ENCODE data around the gene AK4. TPM values are rescaled to one million over a fixed set of nuclear protein-coding genes. Genes with fewer than 3 reads are reported as not detected.

The AK4 gene
- total RNA-seq, 2 experiments from 2014 or later = 129 TPM

DNA sequence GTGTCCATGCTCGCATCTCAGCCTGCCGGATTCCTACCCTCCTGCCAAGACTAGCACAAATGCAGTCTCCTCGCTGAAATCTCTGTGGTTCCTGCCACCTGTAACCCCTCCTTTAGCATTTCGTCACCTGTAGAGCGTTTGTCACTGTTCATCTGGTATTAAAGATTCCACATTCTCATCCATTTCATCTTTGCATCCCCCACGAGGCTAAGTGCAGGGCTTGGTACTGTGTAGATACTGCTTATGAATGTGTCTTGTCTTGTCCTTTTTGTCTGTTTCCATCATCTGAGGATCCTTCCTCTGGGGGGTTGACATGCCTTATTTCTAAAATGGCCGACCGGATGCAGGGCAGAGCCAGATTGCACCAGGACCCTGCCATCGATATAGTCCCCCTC lies 107.7 kb downstream of the AK4 start:
- H3K27me3 Mint-ChIP-seq = peaks cover 18% of the 10 kb centered on the region
- no peaks in the 10 kb centered on the region for H3K9me3 Mint-ChIP-seq
- no peak overlapping the region for H3K27ac Mint-ChIP-seq
- peak overlapping the region; percentile 42 for H3K4me3 Mint-ChIP-seq
- H3K4me1 Mint-ChIP-seq = peaks cover 29% of the 10 kb centered on the region
- no peaks in the 10 kb centered on the region for H3K36me3 Mint-ChIP-seq
- no peak for DNase-seq

DNA sequence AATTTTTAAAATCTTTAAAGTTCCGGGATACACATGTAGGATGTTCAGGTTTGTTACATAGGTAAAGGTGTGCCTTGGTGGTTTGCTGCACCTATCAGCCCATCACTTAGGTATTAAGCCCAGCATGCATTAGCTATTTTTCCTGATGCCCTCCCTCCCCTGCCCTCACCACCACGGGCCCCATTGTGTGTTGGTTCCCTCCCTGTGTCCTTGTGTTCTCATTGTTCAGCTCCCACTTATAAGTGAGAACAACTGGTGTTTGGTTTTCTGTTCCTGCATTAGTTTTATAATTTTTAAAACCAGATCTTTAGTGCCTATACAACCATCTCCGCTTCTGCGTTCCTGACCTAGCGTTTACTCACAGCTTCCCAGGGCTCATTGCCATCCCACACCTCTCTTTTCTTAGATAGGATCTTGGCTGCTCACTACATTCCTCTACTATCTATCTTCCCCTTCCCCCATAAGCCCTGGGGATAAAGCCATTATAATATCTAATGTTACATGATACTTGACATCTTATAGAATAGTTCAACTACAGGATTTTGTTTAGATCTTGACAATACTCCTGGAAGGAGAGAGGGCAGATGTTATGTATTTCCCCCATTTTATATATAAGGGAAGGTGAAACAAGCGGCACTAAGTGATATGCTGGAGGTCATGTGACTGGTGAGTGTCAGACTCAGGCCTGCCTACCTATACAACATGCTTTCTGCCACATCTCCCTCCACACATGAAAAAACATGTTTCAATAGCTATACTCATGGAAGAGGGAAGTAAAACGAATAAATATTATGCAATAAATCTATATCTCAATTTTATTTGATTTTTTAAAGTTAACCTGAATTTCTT lies 109.1 kb downstream of the AK4 start:
- no peak for DNase-seq
- Mint-ChIP-seq H3K36me3 (no peaks in the 10 kb centered on the region), H3K4me1 (peaks cover 39% of the 10 kb centered on the region), H3K4me3 (no peak overlapping the region), H3K27me3 (peaks cover 15% of the 10 kb centered on the region), H3K27ac (no peak overlapping the region), H3K9me3 (no peaks in the 10 kb centered on the region)

DNA sequence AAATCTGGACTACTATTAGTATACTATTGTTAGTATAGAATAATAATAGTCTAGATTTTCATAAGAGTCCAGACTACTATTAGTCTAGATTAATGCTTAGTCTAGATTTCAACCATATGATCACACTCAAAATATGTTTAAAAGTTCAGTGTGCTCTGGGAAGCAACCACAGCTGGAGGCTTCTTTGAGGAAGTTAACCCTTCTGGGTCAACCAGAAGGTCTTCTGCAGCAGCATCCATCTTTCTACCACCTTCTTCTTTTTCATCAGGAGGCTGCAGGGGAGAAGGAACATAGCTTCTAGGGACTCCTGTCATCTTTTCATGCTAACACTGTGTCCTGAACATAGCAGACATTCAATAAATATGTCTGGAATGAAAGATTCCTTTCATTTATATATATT lies 110.1 kb downstream of the AK4 start:
- Mint-ChIP-seq H3K4me3 (no peak overlapping the region), H3K4me1 (peaks cover 39% of the 10 kb centered on the region), H3K9me3 (no peaks in the 10 kb centered on the region), H3K36me3 (no peaks in the 10 kb centered on the region), H3K27me3 (peaks cover 10% of the 10 kb centered on the region), H3K27ac (no peak overlapping the region)
- no peak for DNase-seq

DNA sequence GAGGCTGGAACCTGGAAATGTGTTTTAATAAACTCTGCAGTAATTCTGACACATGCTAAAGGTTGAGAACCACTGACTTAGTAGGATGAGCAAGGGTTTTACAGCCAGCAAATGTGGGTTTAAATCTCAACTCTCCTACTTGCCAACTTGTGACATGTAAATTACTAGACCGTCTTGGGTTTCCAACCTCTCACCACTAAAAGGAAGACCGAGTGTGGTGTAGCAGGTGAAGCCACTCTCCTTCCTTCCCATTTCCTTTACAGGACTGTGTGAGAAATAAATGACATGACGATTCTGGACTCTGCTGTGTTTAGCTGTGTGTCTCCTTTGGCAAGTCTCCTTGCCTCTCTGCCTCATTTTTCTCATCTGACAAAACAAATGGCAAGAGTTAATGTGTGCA lies 111.8 kb downstream of the AK4 start:
- no peak overlapping the region for H3K4me3 Mint-ChIP-seq
- no peak for DNase-seq
- peaks cover 40% of the 10 kb centered on the region for H3K4me1 Mint-ChIP-seq

DNA sequence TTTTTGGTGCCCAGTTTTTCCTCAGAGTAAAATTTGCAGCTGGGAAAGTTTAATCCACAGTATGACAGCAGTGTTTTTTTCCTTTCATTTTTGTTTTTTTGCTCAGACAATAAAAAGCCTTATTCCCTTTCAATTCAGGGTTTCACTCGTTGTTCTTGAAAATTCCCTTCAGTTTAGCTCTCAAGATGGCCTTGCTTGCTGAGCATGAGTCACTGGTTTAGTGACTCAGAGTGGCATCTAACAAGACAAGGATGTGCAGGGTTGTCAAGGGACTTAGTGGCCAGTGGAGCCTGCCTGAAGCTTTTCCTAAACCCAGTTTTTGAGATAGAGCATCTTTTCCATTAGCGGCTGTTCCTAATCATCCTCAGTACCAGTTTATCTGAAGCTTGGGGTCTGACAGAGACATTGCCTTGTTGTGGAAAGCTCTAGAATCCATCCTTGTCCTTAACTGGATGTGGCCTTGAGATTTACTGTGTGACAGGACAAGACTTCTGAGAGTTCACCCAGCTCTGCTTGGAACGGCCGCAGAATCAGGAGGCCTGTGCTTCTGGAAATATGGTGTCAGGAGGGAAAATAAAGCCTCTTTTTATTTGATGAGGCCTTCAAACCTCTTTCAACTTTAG lies 113.0 kb downstream of the AK4 start:
- Mint-ChIP-seq H3K27ac (peak overlapping the region; percentile 64), H3K4me1 (peaks cover 39% of the 10 kb centered on the region), H3K36me3 (no peaks in the 10 kb centered on the region), H3K9me3 (no peaks in the 10 kb centered on the region), H3K4me3 (no peak overlapping the region), H3K27me3 (peaks cover 11% of the 10 kb centered on the region)
- DNase-seq = peak; percentile 22

More for the DNA sequence above, 111.8 kb downstream of the AK4 start:
- no peaks in the 10 kb centered on the region for H3K36me3 Mint-ChIP-seq
- H3K27ac Mint-ChIP-seq = no peak overlapping the region
- no peaks in the 10 kb centered on the region for H3K9me3 Mint-ChIP-seq
- peaks cover 14% of the 10 kb centered on the region for H3K27me3 Mint-ChIP-seq

DNA sequence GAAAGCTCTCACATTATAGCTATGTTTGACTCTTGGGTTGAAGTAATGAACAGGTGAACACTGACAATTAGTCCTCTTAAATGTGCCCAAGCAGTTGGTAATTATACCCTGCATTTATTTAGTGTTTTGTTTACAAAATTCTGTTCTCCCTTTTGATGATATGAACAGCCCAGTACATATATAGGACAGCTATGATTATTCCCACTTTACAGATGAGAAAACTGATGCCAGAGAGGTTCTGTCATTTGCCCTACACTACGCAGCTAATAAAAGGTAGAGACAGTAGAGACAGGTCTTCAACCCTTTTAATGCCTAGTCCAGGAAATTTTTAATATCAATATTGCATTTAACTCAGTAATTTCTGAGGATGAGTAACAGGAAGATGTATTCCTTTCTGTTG lies 115.3 kb downstream of the AK4 start:
- Mint-ChIP-seq H3K27ac (no peak overlapping the region), H3K4me3 (no peak overlapping the region), H3K27me3 (peaks cover 33% of the 10 kb centered on the region), H3K36me3 (no peaks in the 10 kb centered on the region), H3K9me3 (no peaks in the 10 kb centered on the region), H3K4me1 (peaks cover 48% of the 10 kb centered on the region)
- DNase-seq = no peak

DNA sequence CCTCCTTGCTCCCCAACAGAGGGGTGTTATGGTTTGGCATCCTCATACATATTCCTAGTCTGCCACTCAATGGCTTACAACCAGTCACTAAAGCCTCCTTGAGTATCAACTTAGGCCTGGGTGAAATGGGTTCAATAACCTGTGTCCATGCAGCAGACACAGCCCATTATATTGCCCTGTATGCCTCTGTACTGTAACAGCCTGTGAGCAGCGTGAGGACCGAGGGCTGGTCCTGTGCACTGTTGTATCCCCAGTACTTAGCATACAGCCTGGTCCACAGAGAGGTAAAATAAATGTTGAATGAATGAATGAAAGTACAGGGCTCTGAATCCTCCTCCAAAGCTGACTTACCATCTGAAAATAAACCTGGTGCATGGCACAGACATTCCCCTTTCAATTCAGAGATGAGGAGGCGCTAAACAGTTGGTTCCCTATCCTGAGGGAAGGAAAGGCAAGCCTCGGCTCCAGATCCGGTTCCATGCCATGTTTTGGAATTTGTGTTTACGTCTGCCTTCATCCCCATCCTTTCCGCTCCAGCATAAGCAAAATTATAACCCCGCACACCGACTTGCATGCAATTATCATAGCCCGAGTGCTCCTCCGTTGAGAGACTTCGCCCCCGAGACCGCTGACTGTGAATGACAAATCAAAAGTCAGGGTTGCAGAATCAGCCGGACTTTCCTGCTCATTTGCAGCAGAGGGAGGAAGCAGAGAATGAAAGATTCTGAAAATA lies 116.4 kb downstream of the AK4 start:
- Mint-ChIP-seq H3K4me3 (peak overlapping the region; percentile 54), H3K27ac (peak overlapping the region; percentile 10), H3K9me3 (no peaks in the 10 kb centered on the region), H3K27me3 (peaks cover 36% of the 10 kb centered on the region), H3K4me1 (peaks cover 46% of the 10 kb centered on the region), H3K36me3 (no peaks in the 10 kb centered on the region)
- DNase-seq = peak; percentile 24

DNA sequence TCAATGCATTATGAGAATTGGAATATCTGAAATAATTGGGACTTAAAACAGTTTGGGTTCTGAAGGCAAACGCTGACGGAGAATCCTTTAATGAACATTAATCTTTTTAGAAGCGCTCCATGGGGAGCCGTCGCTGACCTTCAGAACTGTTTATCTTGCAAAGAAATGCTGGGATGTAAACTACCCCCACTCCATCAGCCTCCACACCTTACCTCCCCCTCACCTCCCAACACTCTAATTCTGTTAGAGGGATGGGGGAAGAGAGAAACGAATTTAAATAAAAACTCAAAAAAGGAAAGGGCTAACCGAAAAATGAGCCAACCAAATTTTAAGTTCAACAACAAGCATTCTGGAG lies 117.3 kb downstream of the AK4 start:
- no peak for DNase-seq
- no peaks in the 10 kb centered on the region for H3K9me3 Mint-ChIP-seq
- peak overlapping the region; percentile 16 for H3K27ac Mint-ChIP-seq
- peak overlapping the region; percentile 68 for H3K4me3 Mint-ChIP-seq
- peaks cover 40% of the 10 kb centered on the region for H3K27me3 Mint-ChIP-seq
- H3K36me3 Mint-ChIP-seq = no peaks in the 10 kb centered on the region
- peaks cover 38% of the 10 kb centered on the region for H3K4me1 Mint-ChIP-seq

DNA sequence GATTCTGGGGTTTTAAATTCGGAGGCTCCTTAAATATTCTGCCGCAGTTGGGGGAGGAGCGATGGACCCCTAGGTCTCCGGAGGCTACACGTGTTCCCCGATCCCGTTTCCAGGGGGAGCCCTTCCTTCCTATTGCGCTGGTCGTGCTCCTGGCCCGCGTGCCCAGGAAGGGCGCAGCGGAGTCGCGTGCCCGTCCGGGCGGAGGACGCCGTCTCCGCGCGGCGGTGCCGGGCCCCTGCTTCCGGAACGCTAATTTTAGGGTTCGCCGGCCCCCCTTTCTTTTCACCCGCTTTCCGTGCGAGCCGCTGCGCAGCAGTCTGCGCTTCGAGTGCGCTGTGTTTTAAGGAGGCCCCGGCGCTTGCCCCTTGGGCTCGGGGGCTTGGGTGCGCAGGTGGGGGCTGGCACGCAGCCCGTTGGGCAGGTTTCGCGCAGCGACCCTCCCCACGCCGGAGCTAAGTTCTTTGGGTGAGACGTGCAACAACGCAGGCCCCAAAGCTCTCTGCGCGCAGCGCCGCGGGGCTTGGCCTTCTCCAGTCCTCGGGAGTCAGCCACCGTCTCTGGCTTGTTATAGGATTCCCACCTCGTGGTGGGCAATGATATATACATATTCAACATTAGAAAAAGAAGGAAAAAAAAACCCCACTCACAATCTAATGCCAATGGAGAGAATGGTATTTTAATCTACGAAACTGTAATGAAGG lies 117.8 kb downstream of the AK4 start:
- peaks cover 40% of the 10 kb centered on the region for H3K27me3 Mint-ChIP-seq
- peak; percentile 41 for DNase-seq
- peak overlapping the region; percentile 68 for H3K4me3 Mint-ChIP-seq

DNA sequence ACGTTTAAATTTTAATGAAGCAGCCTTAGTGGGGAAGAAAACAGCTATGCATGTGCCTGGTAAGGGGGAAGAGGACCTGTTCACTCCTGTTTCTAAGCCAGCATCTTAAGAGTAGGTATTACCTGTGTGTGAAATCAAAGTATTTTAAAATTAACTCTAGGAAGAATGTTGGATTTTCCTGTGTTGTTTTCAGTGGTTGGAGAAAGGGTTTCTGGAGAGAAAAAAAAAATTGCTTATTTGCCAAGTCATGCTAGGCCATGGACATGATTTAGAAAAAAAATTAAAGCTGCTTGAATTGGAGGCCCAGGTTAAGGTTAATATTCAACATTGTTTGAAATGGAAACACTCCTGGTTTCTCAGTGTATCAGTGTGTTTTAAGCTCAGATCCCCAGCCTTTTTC lies 118.5 kb downstream of the AK4 start:
- Mint-ChIP-seq H3K9me3 (no peaks in the 10 kb centered on the region), H3K4me3 (peak overlapping the region; percentile 68), H3K36me3 (no peaks in the 10 kb centered on the region), H3K27me3 (peaks cover 42% of the 10 kb centered on the region), H3K4me1 (peaks cover 26% of the 10 kb centered on the region), H3K27ac (no peak overlapping the region)
- DNase-seq = no peak

More for the DNA sequence above, 117.8 kb downstream of the AK4 start:
- no peaks in the 10 kb centered on the region for H3K9me3 Mint-ChIP-seq
- H3K4me1 Mint-ChIP-seq = peaks cover 33% of the 10 kb centered on the region
- peak overlapping the region; percentile 25 for H3K27ac Mint-ChIP-seq
- H3K36me3 Mint-ChIP-seq = no peaks in the 10 kb centered on the region

DNA sequence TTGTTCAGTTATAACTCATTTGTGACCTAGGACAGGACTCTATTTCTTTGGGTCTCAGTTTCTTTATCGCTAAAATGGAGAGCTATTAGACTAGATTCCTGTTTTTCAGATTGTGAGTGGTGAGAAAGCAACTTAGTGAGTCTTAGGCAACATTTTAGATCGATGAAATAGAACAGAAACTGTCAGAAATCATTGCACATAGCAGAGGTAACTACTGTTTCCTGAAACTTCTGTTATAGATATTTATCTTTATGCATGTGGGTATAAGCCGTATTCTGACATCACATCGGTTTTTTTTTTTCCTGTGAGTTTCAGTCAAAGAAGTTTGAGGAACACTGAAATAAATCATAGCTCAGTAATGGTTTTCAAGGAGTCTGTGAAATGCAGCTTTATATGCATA lies 119.3 kb downstream of the AK4 start:
- no peaks in the 10 kb centered on the region for H3K9me3 Mint-ChIP-seq
- H3K4me1 Mint-ChIP-seq = peaks cover 24% of the 10 kb centered on the region
- no peak overlapping the region for H3K4me3 Mint-ChIP-seq
- H3K27ac Mint-ChIP-seq = no peak overlapping the region
- no peak for DNase-seq
- no peaks in the 10 kb centered on the region for H3K36me3 Mint-ChIP-seq
- peaks cover 47% of the 10 kb centered on the region for H3K27me3 Mint-ChIP-seq

DNA sequence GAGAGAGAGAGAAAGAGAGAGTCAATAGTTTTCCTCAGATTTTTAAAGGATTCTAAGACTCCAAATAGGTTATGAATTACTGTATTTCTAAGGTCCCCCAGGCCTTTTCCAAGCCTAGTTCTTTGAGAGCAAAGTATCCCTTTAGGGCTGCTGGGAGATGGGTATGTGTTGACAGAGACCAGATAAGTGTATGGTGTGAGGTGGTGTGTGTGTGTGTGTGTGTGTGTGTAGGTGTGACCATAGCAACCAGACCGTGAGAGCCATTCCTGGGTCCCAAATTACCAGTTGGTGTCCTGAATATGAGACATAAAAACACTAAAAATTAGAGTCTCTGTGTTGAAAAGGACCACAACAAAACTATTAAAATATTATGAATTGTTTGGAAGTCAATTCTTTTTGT lies 119.7 kb downstream of the AK4 start:
- H3K4me3 Mint-ChIP-seq = no peak overlapping the region
- H3K36me3 Mint-ChIP-seq = no peaks in the 10 kb centered on the region
- no peak for DNase-seq
- peaks cover 47% of the 10 kb centered on the region for H3K27me3 Mint-ChIP-seq
- H3K27ac Mint-ChIP-seq = no peak overlapping the region
- peaks cover 24% of the 10 kb centered on the region for H3K4me1 Mint-ChIP-seq
- no peaks in the 10 kb centered on the region for H3K9me3 Mint-ChIP-seq

DNA sequence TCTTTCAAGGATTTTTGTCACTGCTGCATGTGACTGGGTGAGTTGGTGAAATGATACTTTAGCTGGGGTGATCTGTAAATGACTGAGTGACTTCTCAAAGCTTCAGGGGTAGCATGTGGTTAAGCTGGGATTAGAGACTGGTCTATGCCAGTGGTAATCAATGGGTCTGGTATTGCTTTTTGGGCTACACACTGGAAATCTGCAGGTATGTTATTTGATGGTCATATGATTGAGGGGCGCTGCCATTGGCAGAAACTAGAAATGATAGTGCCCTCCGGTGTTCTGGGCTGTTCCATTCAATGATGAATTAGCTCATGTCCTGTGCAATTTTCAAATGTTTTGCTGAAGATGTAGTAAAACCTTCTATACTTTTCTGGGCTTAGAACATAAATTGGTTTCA lies 121.6 kb downstream of the AK4 start:
- Mint-ChIP-seq H3K4me1 (peaks cover 20% of the 10 kb centered on the region), H3K4me3 (no peak overlapping the region), H3K27me3 (peaks cover 44% of the 10 kb centered on the region), H3K9me3 (no peaks in the 10 kb centered on the region), H3K36me3 (no peaks in the 10 kb centered on the region), H3K27ac (no peak overlapping the region)
- DNase-seq = no peak

DNA sequence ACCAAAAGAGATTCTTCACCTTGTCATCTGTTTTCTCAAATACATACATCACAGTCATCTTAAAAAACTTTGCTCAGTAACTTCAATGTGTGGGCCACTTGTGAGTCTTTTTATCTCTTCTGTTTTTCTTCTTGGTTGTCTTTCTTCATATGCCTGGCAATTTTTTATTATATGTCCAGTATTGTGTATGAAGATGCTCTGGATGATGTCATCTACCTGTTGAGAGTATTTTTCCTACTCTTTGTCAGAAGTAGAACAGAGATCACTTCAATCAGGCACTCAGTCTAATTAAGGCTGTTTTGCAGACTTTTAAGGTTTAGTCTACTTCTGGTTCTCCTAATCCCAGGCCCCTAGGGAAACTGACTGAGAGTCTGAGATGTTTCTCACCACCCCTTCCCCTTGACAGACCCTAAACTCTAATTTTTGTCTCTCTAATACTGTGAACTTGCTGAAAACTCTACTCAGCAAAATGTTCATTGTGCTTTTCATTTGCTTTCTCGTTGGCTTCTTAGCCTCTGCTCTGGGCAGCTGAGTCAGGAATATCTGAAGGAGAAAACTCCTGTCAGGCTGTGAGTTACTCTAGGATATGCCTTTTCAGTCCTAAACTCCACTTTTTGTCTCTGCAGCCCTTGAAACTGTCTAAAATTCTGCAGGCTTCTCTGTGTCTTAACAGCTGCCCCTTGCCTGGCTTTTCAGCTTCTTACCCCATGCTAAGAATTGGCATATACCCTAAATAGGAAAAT lies 128.4 kb downstream of the AK4 start:
- H3K4me3 Mint-ChIP-seq = no peak overlapping the region
- no peak for DNase-seq
- peaks cover 23% of the 10 kb centered on the region for H3K27me3 Mint-ChIP-seq
- no peak overlapping the region for H3K27ac Mint-ChIP-seq
- H3K4me1 Mint-ChIP-seq = no peaks in the 10 kb centered on the region
- H3K9me3 Mint-ChIP-seq = no peaks in the 10 kb centered on the region
- H3K36me3 Mint-ChIP-seq = no peaks in the 10 kb centered on the region

All from activated naive CD8-positive, alpha-beta T cell treated with anti-CD3 and anti-CD28 coated beads for 36 hours (primary cell).